Lower leg skin (tissue), 3 donors: ENCODE results near the gene ZNF813.

ENCODE experiments used
- CTCF ChIP-seq, 3 donors: fragments of 450-650 bp; IDR thresholded peaks; one replicate each; pipeline ENCODE4 v1.5.1; 2016; ENCODE audit warnings: antibody characterized with exemption in 3 of 3, mild to moderate bottlenecking in 3 of 3, moderate library complexity in 2 of 3
- POLR2A ChIP-seq, 2 donors: fragments of 450-650 bp; IDR thresholded peaks; one replicate each; pipeline ENCODE4 v1.6.1; 2016 to 2017; ENCODE audit warnings: antibody characterized with exemption in 2 of 2, mild to moderate bottlenecking in 1 of 2, moderate library complexity in 1 of 2

- no peak for TF ChIP-seq CTCF (IDR thresholded peaks at IDR 0.05)
- no peak for TF ChIP-seq POLR2A (IDR thresholded peaks at IDR 0.05)
Observed at GRCh38 chr19:53521373-53522202, 54.1 kb downstream of the ZNF813 start.
